NCI-H146 treated with DMSO at 0.1 percent for 48 hours (cell line): Measurements from ENCODE around the gene TOB1.

Experiments used
- DNase-seq: peaks from one replicate; lab custom pipeline; 2025; ENCODE audit not compliant: unreplicated experiment; lab: John Stamatoyannopoulos, UW

Gene TOB1

GRCh38 chr17:50833510-50834428, 32.4 kb downstream of the TOB1 start:
- no peak for DNase-seq

- DNase-seq, result no peak
Observed at GRCh38 chr17:50832864-50833381, 33.2 kb downstream of the TOB1 start.

- DNase-seq, result no peak
Observed at GRCh38 chr17:50832267-50832863, 33.8 kb downstream of the TOB1 start.

GRCh38 chr17:50831471-50831928, 34.7 kb downstream of the TOB1 start:
- DNase-seq, result no peak

GRCh38 chr17:50830994-50831393, 35.2 kb downstream of the TOB1 start:
- DNase-seq, result peak; percentile 57

- DNase-seq, result no peak
Observed at GRCh38 chr17:50830352-50830751, 35.8 kb downstream of the TOB1 start.

- no peak for DNase-seq
Observed at GRCh38 chr17:50829332-50829731, 36.8 kb downstream of the TOB1 start.

GRCh38 chr17:50828508-50829170, 37.5 kb downstream of the TOB1 start:
- DNase-seq, result no peak

- DNase-seq, result no peak
Observed at GRCh38 chr17:50825188-50825587, 41.0 kb downstream of the TOB1 start.

- DNase-seq, result no peak
Observed at GRCh38 chr17:50824429-50824828, 41.7 kb downstream of the TOB1 start.

GRCh38 chr17:50822550-50822949, 43.6 kb downstream of the TOB1 start:
- DNase-seq, result no peak

- DNase-seq, result no peak
Observed at GRCh38 chr17:50820651-50821050, 45.5 kb downstream of the TOB1 start.

- DNase-seq, result no peak
Observed at GRCh38 chr17:50818921-50819657, 47.1 kb downstream of the TOB1 start.

GRCh38 chr17:50818261-50818660, 47.9 kb downstream of the TOB1 start:
- no peak for DNase-seq

GRCh38 chr17:50817838-50818237, 48.3 kb downstream of the TOB1 start:
- DNase-seq, result no peak

- DNase-seq, result no peak
Observed at GRCh38 chr17:50816771-50817751, 49.1 kb downstream of the TOB1 start.

GRCh38 chr17:50816271-50816670, 49.9 kb downstream of the TOB1 start:
- no peak for DNase-seq

GRCh38 chr17:50815400-50815799, 50.8 kb downstream of the TOB1 start:
- no peak for DNase-seq

- no peak for DNase-seq
Observed at GRCh38 chr17:50813583-50813982, 52.6 kb downstream of the TOB1 start.
